WTC11 (cell line): ENCODE measurements around the gene TUT4.

ENCODE experiments used
- CTCF ChIP-seq: fragments of 200-600 bp; IDR thresholded peaks from 2 replicates; pipeline ENCODE4 v1.8.0; 2022; ENCODE audit warnings: antibody characterized with exemption
- ETV6 ChIP-seq: sonication (generic); formaldehyde crosslinking; IDR thresholded peaks from 2 replicates; pipeline ENCODE4 v1.8.1; 2022; ENCODE audit warnings: mild to moderate bottlenecking, missing genetic modification reagents
- MAX ChIP-seq: sonication (generic); formaldehyde crosslinking; IDR thresholded peaks from 2 replicates; pipeline ENCODE4 v1.8.0; 2022; ENCODE audit warnings: mild to moderate bottlenecking, missing genetic modification reagents
- NFYB ChIP-seq: sonication (generic); formaldehyde crosslinking; conservative IDR thresholded peaks from 2 replicates; pipeline ENCODE4 v1.8.0; 2022; ENCODE audit warnings: low read depth, missing genetic modification reagents
- NR1H2 ChIP-seq: sonication (generic); formaldehyde crosslinking; IDR thresholded peaks from 2 replicates; pipeline ENCODE4 v1.9.0; 2021; ENCODE audit warnings: mild to moderate bottlenecking, moderate library complexity, missing genetic modification reagents
- TCF7 ChIP-seq: sonication (generic); formaldehyde crosslinking; IDR thresholded peaks from 2 replicates; pipeline ENCODE4 v1.8.0; 2022; ENCODE audit warnings: mild to moderate bottlenecking, low read depth, missing genetic modification reagents, moderate library complexity
- TEAD4 ChIP-seq: sonication (generic); formaldehyde crosslinking; IDR thresholded peaks from 2 replicates; pipeline ENCODE4 v1.8.0; 2022; ENCODE audit warnings: mild to moderate bottlenecking, missing genetic modification reagents
- USF1 ChIP-seq: sonication (generic); formaldehyde crosslinking; IDR thresholded peaks from 2 replicates; pipeline ENCODE4 v1.8.0; 2022; ENCODE audit warnings: mild to moderate bottlenecking, missing genetic modification reagents
- ZNF425 ChIP-seq: fragments of 250-450 bp; sonication (Bioruptor Pico); conservative IDR thresholded peaks from 2 replicates; pipeline ENCODE4 v1.9.0; 2021; ENCODE audit warnings: mild to moderate bottlenecking
- TF ChIP-seq, protein P1 (sequence below): sonication (generic); formaldehyde crosslinking; IDR thresholded peaks from 2 replicates; pipeline ENCODE4 v1.8.0; 2022; ENCODE audit warnings: missing genetic modification reagents
- TF ChIP-seq, protein P2 (sequence below): sonication (generic); formaldehyde crosslinking; IDR thresholded peaks from 2 replicates; pipeline ENCODE4 v1.8.1; 2022; ENCODE audit warnings: mild to moderate bottlenecking, missing genetic modification reagents, moderate library complexity, borderline replicate concordance

GRCh38 chr1:52559875-52560274 is 7.0 kb upstream of the TUT4 start:
- no peak for TF ChIP-seq NFYB (CRISPR knock-in tag)
- no peak for TF ChIP-seq CTCF
- no peak for TF ChIP-seq ZNF425 (CRISPR knock-in tag)
- TF ChIP-seq TEAD4 (CRISPR knock-in tag): no peak
- TF ChIP-seq NR1H2 (CRISPR knock-in tag): no peak
- no peak for TF ChIP-seq USF1 (CRISPR knock-in tag)
- no peak for TF ChIP-seq TCF7 (CRISPR knock-in tag)
- TF ChIP-seq MAX (CRISPR knock-in tag): no peak
- TF ChIP-seq ETV6 (CRISPR knock-in tag): no peak
- TF ChIP-seq, protein P1, sequence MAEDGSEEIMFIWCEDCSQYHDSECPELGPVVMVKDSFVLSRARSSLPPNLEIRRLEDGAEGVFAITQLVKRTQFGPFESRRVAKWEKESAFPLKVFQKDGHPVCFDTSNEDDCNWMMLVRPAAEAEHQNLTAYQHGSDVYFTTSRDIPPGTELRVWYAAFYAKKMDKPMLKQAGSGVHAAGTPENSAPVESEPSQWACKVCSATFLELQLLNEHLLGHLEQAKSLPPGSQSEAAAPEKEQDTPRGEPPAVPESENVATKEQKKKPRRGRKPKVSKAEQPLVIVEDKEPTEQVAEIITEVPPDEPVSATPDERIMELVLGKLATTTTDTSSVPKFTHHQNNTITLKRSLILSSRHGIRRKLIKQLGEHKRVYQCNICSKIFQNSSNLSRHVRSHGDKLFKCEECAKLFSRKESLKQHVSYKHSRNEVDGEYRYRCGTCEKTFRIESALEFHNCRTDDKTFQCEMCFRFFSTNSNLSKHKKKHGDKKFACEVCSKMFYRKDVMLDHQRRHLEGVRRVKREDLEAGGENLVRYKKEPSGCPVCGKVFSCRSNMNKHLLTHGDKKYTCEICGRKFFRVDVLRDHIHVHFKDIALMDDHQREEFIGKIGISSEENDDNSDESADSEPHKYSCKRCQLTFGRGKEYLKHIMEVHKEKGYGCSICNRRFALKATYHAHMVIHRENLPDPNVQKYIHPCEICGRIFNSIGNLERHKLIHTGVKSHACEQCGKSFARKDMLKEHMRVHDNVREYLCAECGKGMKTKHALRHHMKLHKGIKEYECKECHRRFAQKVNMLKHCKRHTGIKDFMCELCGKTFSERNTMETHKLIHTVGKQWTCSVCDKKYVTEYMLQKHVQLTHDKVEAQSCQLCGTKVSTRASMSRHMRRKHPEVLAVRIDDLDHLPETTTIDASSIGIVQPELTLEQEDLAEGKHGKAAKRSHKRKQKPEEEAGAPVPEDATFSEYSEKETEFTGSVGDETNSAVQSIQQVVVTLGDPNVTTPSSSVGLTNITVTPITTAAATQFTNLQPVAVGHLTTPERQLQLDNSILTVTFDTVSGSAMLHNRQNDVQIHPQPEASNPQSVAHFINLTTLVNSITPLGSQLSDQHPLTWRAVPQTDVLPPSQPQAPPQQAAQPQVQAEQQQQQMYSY (CRISPR knock-in tag): no peak
- TF ChIP-seq, protein P2, sequence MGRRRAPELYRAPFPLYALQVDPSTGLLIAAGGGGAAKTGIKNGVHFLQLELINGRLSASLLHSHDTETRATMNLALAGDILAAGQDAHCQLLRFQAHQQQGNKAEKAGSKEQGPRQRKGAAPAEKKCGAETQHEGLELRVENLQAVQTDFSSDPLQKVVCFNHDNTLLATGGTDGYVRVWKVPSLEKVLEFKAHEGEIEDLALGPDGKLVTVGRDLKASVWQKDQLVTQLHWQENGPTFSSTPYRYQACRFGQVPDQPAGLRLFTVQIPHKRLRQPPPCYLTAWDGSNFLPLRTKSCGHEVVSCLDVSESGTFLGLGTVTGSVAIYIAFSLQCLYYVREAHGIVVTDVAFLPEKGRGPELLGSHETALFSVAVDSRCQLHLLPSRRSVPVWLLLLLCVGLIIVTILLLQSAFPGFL: no peak
